GF-D8 (cell line): ENCODE measurements around the gene OR4S1.
"Not testable (repeated sequence)": the region's sequence is repeated elsewhere in the genome, so short reads cannot be mapped to it uniquely, and the experiment has no call there.

Experiments
- DNase-seq: peaks from one replicate; lab custom pipeline; 2025; lab: John Stamatoyannopoulos, UW

The OR4S1 gene

GRCh38 chr11:48305923-48306322 is at the start of gene OR4S1:
Gene OR4S1, plus strand, starts transcription at chr11:48306223. Its CDS starts 0 bp downstream, at chr11:48306223.
- no peak for DNase-seq

- DNase-seq, result no peak
These were observed 44.4 kb upstream of the OR4S1 start for GRCh38 chr11:48261600-48261999.

- no peak for DNase-seq
These were observed 42.6 kb upstream of the OR4S1 start, which contains the start of gene OR4X1 for GRCh38 chr11:48263423-48263911. Gene OR4X1, plus strand, starts transcription at chr11:48263861. Its CDS starts 0 bp downstream, at chr11:48263861.

GRCh38 chr11:48270621-48271020 is 35.4 kb upstream of the OR4S1 start:
- no peak for DNase-seq

GRCh38 chr11:48272606-48273005 is 33.4 kb upstream of the OR4S1 start:
- DNase-seq, result no peak

GRCh38 chr11:48307760-48308386 is 1.9 kb downstream of the OR4S1 start:
- DNase-seq, result no peak

GRCh38 chr11:48313590-48313989 is 7.6 kb downstream of the OR4S1 start:
- not testable (repeated sequence) for DNase-seq

- not testable (repeated sequence) for DNase-seq
These were observed 13.8 kb downstream of the OR4S1 start for GRCh38 chr11:48319813-48320212.

- DNase-seq, result not testable (repeated sequence)
These were observed 18.6 kb downstream of the OR4S1 start, which contains the start of gene OR4C3 for GRCh38 chr11:48324620-48325019. Gene OR4C3, plus strand, starts transcription at chr11:48324920. Its CDS starts 102 bp downstream, at chr11:48325022.

GRCh38 chr11:48341466-48341865 is 35.4 kb downstream of the OR4S1 start:
- DNase-seq, result no peak

GRCh38 chr11:48342505-48342904 is 36.5 kb downstream of the OR4S1 start:
- DNase-seq, result not testable (repeated sequence)

- not testable (repeated sequence) for DNase-seq
These were observed 40.3 kb downstream of the OR4S1 start for GRCh38 chr11:48346286-48346685.

- DNase-seq, result no peak
These were observed 48.0 kb downstream of the OR4S1 start for GRCh38 chr11:48354013-48354412.

GRCh38 chr11:48354677-48355076 is 48.7 kb downstream of the OR4S1 start:
- no peak for DNase-seq
